H1 (cell line): ENCODE data around the gene EXOSC1. TPM values are rescaled to one million over a fixed set of nuclear protein-coding genes. Genes with fewer than 3 reads are reported as not detected.
"Not testable (repeated sequence)": the region's sequence is repeated elsewhere in the genome, so short reads cannot be mapped to it uniquely, and the experiment has no call there.

ENCODE experiments used
- CTCF ChIA-PET: fragments of 300-600 bp; sonication (Branson Sonifier 250); formaldehyde crosslinking; loops from one replicate; lab custom pipeline; 2021; ENCODE audit not compliant: partially characterized antibody; lab: Charles Lee
- POLR2A ChIA-PET: fragments of 300-600 bp; sonication (Branson Sonifier 250); formaldehyde crosslinking; loops from one replicate; lab custom pipeline; 2021; ENCODE audit warnings: inconsistent platforms; ENCODE audit not compliant: partially characterized antibody; lab: Charles Lee
- DNase-seq, 2 experiments: peaks; one replicate each; pipeline versions ENCODE4 v3.0.0 to v3.0.0-alpha.2; 2010 to 2022; ENCODE audit warnings: low spot score in 2 of 2, low read depth in 1 of 2, mixed read lengths in 1 of 2
- FAIRE-seq: peaks from 2 replicates; lab custom pipeline; 2011; peaks lifted over from hg19 to GRCh38; lab: Jason Lieb, UNC
- H2AFZ ChIP-seq: 2 replicates; pipeline ENCODE4 v1.8.1; 2012; ENCODE audit warnings: low read length, inconsistent platforms
- H2AK5ac ChIP-seq: 2 replicates; pipeline ENCODE4 v1.6.1; 2013; ENCODE audit warnings: low read depth, low read length
- H2BK120ac ChIP-seq: replicated peaks from 2 replicates; pipeline ENCODE3; 2013; ENCODE audit warnings: low read depth, low read length, inconsistent platforms
- H2BK12ac ChIP-seq: 2 replicates; pipeline ENCODE4 v1.6.1; 2013; ENCODE audit warnings: low read depth, low read length
- H2BK15ac ChIP-seq: 2 replicates; pipeline ENCODE4 v1.6.1; 2013; ENCODE audit warnings: low read length
- H2BK20ac ChIP-seq: 2 replicates; pipeline ENCODE4 v1.6.1; 2013; ENCODE audit warnings: low read length
- H2BK5ac ChIP-seq: 2 replicates; pipeline ENCODE4 v1.6.1; 2013; ENCODE audit warnings: low read depth, low read length
- H3K14ac ChIP-seq: 2 replicates; pipeline ENCODE4 v1.6.1; 2013; ENCODE audit warnings: inconsistent platforms; ENCODE audit not compliant: insufficient read length
- H3K18ac ChIP-seq: 2 replicates; pipeline ENCODE4 v1.6.1; 2013; ENCODE audit warnings: low read length; ENCODE audit errors: extremely low read depth
- H3K23ac ChIP-seq: 2 replicates; pipeline ENCODE4 v1.6.1; 2013; ENCODE audit warnings: inconsistent platforms; ENCODE audit not compliant: insufficient read length
- H3K23me2 ChIP-seq: 2 replicates; pipeline ENCODE4 v1.6.1; 2013; ENCODE audit warnings: low read depth, low read length
- H3K27ac ChIP-seq: 2 replicates; pipeline ENCODE4 v1.6.1; 2011; ENCODE audit warnings: low read depth, low read length, inconsistent platforms
- H3K27me3 ChIP-seq, 4 experiments: replicated peaks in 1 of 4; 1 replicate in 1 of 4; 2 replicates in 3 of 4; pipeline versions ENCODE4 v1.6.1 to v1.8.1; 2011 to 2013; ENCODE audit warnings: low read length in 3 of 4, mild to moderate bottlenecking in 3 of 4, inconsistent platforms in 2 of 4, mixed read lengths in 2 of 4, moderate library complexity in 1 of 4; ENCODE audit not compliant: control insufficient read depth in 3 of 4, insufficient read depth in 3 of 4; ENCODE audit errors: extremely low read depth in 1 of 4
- H3K36me3 ChIP-seq, 4 experiments: 2 replicates each; pipeline versions ENCODE4 v1.6.1 to v1.8.1; 2011 to 2013; ENCODE audit warnings: mild to moderate bottlenecking in 4 of 4, low read length in 3 of 4, moderate library complexity in 2 of 4, control low read depth in 1 of 4, inconsistent platforms in 1 of 4; ENCODE audit not compliant: insufficient read depth in 4 of 4, control insufficient read depth in 2 of 4
- H3K4ac ChIP-seq: replicated peaks from 2 replicates; pipeline ENCODE3; 2013; ENCODE audit warnings: low read length, low read depth, mixed read lengths, inconsistent platforms; ENCODE audit not compliant: insufficient read length
- H3K4me1 ChIP-seq, 4 experiments: replicated peaks in 1 of 4; 1 replicate in 1 of 4; 2 replicates in 3 of 4; pipeline versions ENCODE4 v1.6.1 to v1.8.1; 2011 to 2013; ENCODE audit warnings: low read length in 3 of 4, inconsistent platforms in 2 of 4, mixed read lengths in 1 of 4; ENCODE audit not compliant: insufficient read depth in 4 of 4, control insufficient read depth in 3 of 4
- H3K4me2 ChIP-seq, 2 experiments: 2 replicates each; pipeline versions ENCODE4 v1.6.1 to v1.8.1; 2011 to 2013; ENCODE audit warnings: low read depth in 2 of 2, low read length in 2 of 2, control low read depth in 1 of 2, inconsistent platforms in 1 of 2, mild to moderate bottlenecking in 1 of 2; ENCODE audit not compliant: insufficient read depth in 1 of 2
- H3K4me3 ChIP-seq, 4 experiments: fragments of 200-600, 300-600 bp in 1 of 4; sonication (generic), shearing (Covaris generic), sonication (Bioruptor Twin) in 1 of 4; 2 replicates each; pipeline versions ENCODE4 v1.5.1 to v1.8.1; 2011 to 2016; ENCODE audit warnings: low read length in 4 of 4, low read depth in 3 of 4, control low read depth in 2 of 4, inconsistent platforms in 2 of 4, mild to moderate bottlenecking in 2 of 4, mixed read lengths in 1 of 4, moderate library complexity in 1 of 4; ENCODE audit not compliant: insufficient read depth in 2 of 4; ENCODE audit errors: extremely low read depth in 1 of 4
- H3K56ac ChIP-seq: replicated peaks from 2 replicates; pipeline ENCODE3; 2013; ENCODE audit warnings: low read depth, mild to moderate bottlenecking, mixed read lengths, low read length, inconsistent platforms; ENCODE audit not compliant: insufficient read length
- H3K79me1 ChIP-seq: 2 replicates; pipeline ENCODE4 v1.6.1; 2013; ENCODE audit warnings: low read depth, low read length, control low read depth
- H3K79me2 ChIP-seq, 2 experiments: 2 replicates each; pipeline versions ENCODE4 v1.6.1 to v1.8.1; 2012 to 2013; ENCODE audit warnings: low read length in 2 of 2, mild to moderate bottlenecking in 2 of 2, inconsistent platforms in 1 of 2; ENCODE audit not compliant: insufficient read depth in 2 of 2, control insufficient read depth in 1 of 2
- H3K9ac ChIP-seq, 4 experiments: replicated peaks in 1 of 4; 1 replicate in 1 of 4; 2 replicates in 3 of 4; pipeline versions ENCODE4 v1.6.1 to v1.8.1; 2011 to 2013; ENCODE audit warnings: low read depth in 3 of 4, low read length in 3 of 4, control low read depth in 2 of 4, mild to moderate bottlenecking in 2 of 4, moderate library complexity in 2 of 4, inconsistent platforms in 1 of 4; ENCODE audit errors: extremely low read depth in 1 of 4
- H3K9me3 ChIP-seq, 2 experiments: 2 replicates each; pipeline versions ENCODE4 v1.6.1 to v1.8.1; 2012 to 2013; ENCODE audit warnings: mild to moderate bottlenecking in 2 of 2, moderate library complexity in 2 of 2, control low read depth in 1 of 2, inconsistent platforms in 1 of 2, low read depth in 1 of 2, low read length in 1 of 2, mixed read lengths in 1 of 2; ENCODE audit not compliant: insufficient read depth in 2 of 2
- H4K20me1 ChIP-seq, 2 experiments: replicated peaks in 1 of 2; 2 replicates each; pipeline versions ENCODE3 to v1.8.1; 2011 to 2013; ENCODE audit warnings: inconsistent platforms in 2 of 2, low read length in 2 of 2, mild to moderate bottlenecking in 1 of 2; ENCODE audit not compliant: insufficient read depth in 2 of 2, control insufficient read depth in 1 of 2
- H4K5ac ChIP-seq: 2 replicates; pipeline ENCODE4 v1.6.1; 2013; ENCODE audit warnings: low read length, low read depth, mixed read lengths, inconsistent platforms; ENCODE audit not compliant: insufficient read length
- H4K8ac ChIP-seq: 2 replicates; pipeline ENCODE4 v1.8.0; 2013; ENCODE audit warnings: mild to moderate bottlenecking, moderate library complexity, low read length, inconsistent platforms; ENCODE audit not compliant: insufficient read depth; ENCODE audit errors: extremely low read depth
- H4K91ac ChIP-seq: replicated peaks from 2 replicates; pipeline ENCODE3; 2013; ENCODE audit warnings: low read length, mixed read lengths, inconsistent platforms; ENCODE audit not compliant: insufficient read length
- ASH2L ChIP-seq: fragments of 200-600, 300-600 bp; sonication (generic); IDR thresholded peaks from one replicate; pipeline ENCODE4 v1.7.1; 2017; ENCODE audit warnings: low read length
- WGBS, 2 experiments: shearing (Covaris generic) in 1 of 2; methylation state at CpG; one replicate each; pipeline versions ENCODE4 v1.1.6 to v1.1.7; 2013 to 2015; ENCODE audit warnings: low lambda C conversion rate in 2 of 2, mixed read lengths in 2 of 2, inconsistent platforms in 1 of 2, low coverage in 1 of 2, missing lambda C conversion rate in 1 of 2; ENCODE audit not compliant: insufficient replicate concordance in 2 of 2, insufficient coverage in 1 of 2, insufficient read length in 1 of 2; ENCODE audit errors: extremely low coverage in 1 of 2, missing lambda C conversion rate in 1 of 2; 5-methylcytosine and 5-hydroxymethylcytosine counted together
- polyA plus RNA-seq, 7 experiments: library from polyadenylated mRNA; depleted of rRNA in 3 of 7; stranded (reverse) in 5 of 7; unstranded in 2 of 7; fragments of >200 nt in 5 of 7; fragments of 200-250 nt in 2 of 7; gene quantifications; 1 replicate in 5 of 7; 2 replicates in 1 of 7; 4 replicates in 1 of 7; pipeline versions ENCODE4 v1.2.1 to v1.2.3, GENCODE V29; 2011 to 2013; ENCODE audit warnings: missing spikeins in 2 of 7, mixed read lengths in 2 of 7
- total RNA-seq: library from RNA; stranded (reverse); fragmentation: NEBNext Ultra II Directional; extraction: Animal tissue kit (Norgen Biotek cat#: 25700); gene quantifications from 2 replicates; pipeline ENCODE4 v1.2.1, GENCODE V29; 2021

EXOSC1 gene
- total and polyA plus RNA-seq, 2 of the 8 experiments (the other 6 are each of a cell fraction or from before 2014, with no cell fraction given), result 52.1 to 68.1 TPM

- DNase-seq, H2AFZ ChIP-seq, H3K79me1 ChIP-seq, H3K23ac ChIP-seq, H3K56ac ChIP-seq, H4K8ac ChIP-seq, H3K4ac ChIP-seq, H3K9ac ChIP-seq, H2BK15ac ChIP-seq, H3K18ac ChIP-seq, H2BK120ac ChIP-seq, H4K20me1 ChIP-seq, H3K27me3 ChIP-seq, H3K14ac ChIP-seq, H2BK20ac ChIP-seq, H2AK5ac ChIP-seq, CTCF ChIA-PET, FAIRE-seq, H3K23me2 ChIP-seq, H3K4me2 ChIP-seq, H3K9me3 ChIP-seq: not testable (repeated sequence)
- Histone ChIP-seq H4K91ac (peak overlapping the region; percentile 23), H2BK5ac (peak overlapping the region; percentile 54; the same call in 1 of the 2 replicates), H3K79me2 (peaks cover 0 to 26% of the 10 kb centered on the region in 2 experiments; a peak in 2 of 4 replicates), H4K5ac (peak overlapping the region; percentile 1), H2BK12ac (peak overlapping the region; percentile 4; the same call in 1 of the 2 replicates), H3K27ac (peak overlapping the region; percentile 64), H3K4me3 (peak overlapping the region in 1 of 4 experiments; percentile 18; a peak in 1 of 8 replicates), H3K36me3 (peaks cover 20 to 58% (median 36%) of the 10 kb centered on the region in 4 experiments), H3K4me1 (peaks cover 8 to 16% (median 11%) of the 10 kb centered on the region in 4 experiments; a peak in 6 of 7 replicates)
- WGBS, 2 experiments, result 93% methylated on average over 4 of the region's 4 CpGs; no CpG with 5 or more reads in 1 of the 2 experiments
- peak; percentile 4 for TF ChIP-seq ASH2L
- POLR2A ChIA-PET, result interaction anchor here (0.8 to 1.0 kb wide), 5 partner anchors 13 to 71 kb away, joined by 3 to 11 read pairs (median 4); partner anchors contain the start of genes EXOSC1 and ZDHHC16
Measured at GRCh38 chr10:97479410-97479809, 33.6 kb upstream of the EXOSC1 start.
